Pulmonary artery endothelial cell (primary cell): ENCODE results near the gene MAP2K7. TPM values are rescaled to one million over a fixed set of nuclear protein-coding genes. Genes with fewer than 3 reads are reported as not detected.
A peak's percentile ranks its signal among the peaks of the same experiment; 100 is the strongest.
"Not testable (repeated sequence)": the region's sequence is repeated elsewhere in the genome, so short reads cannot be mapped to it uniquely, and the experiment has no call there.

ENCODE experiments used
- DNase-seq: peaks from one replicate; pipeline ENCODE4 v3.0.0-alpha.2; 2011; ENCODE audit warnings: low read depth, low spot score
- total RNA-seq: library from RNA; depleted of rRNA; stranded (reverse); fragments of >200 nt; gene quantifications from 2 replicates; pipeline ENCODE4 v1.2.3, GENCODE V29; 2014

MAP2K7 gene
- total RNA-seq, 1 donor from 2014 or later: 8.8 TPM

DNA sequence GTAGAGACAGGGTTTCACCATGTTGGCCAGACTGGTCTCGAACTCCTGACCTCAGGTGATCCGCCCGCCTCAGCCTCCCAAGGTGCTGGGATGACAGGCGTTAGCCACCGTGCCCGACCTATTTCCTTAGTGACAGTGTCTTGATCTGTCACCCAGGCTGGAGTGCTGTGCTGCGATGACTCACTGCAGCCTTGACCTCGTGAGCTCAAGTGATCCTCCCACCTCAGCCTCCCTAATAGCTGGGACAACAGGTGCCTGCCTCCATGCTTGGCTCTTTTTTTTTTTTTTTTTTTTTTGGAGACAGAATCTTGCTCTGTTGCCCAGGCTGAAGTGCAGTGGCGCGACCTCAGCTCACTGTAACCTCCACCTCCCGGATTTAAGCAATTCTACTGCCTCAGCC is 26.4 kb downstream of the MAP2K7 start:
- DNase-seq: not testable (repeated sequence)

GRCh38 chr19:7930765-7931164 is 27.1 kb downstream of the MAP2K7 start:
- no peak for DNase-seq

- DNase-seq: no peak
These were observed 27.8 kb downstream of the MAP2K7 start for GRCh38 chr19:7931221-7932061.

DNA sequence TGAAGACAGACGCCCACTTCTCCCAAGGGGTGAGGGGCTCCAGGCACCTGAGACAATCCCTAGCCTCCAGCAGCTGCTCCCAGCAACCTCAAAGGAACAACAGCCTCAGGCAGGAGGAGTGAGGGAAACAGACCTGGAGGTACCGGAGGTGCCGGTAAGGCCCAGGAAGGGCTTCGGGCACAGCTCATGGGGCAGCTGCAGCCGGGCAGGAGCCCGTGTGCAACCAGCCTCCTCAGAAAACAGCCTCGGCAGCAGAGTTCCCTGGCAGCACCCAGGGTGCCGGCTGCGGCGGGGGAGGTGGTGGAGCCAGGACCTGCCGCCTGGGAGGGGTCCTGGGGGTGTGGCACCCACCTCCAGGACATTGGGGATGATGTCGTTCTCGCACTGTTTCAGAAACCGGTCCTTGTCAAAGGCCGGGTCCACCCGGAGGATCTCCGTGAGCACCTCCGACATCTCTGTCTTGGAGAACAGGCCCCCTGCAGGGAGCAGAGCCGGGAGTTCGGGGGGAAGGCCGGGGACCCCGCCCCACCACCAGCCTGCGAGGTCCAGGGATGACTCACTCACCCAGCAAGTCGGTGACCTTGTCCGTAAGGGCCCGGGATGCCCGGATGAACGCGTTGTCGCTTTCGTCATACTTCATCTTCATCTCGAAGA is 28.7 kb downstream of the MAP2K7 start:
- no peak for DNase-seq

- DNase-seq: no peak
These were observed 29.2 kb downstream of the MAP2K7 start for GRCh38 chr19:7932930-7933300.

DNA sequence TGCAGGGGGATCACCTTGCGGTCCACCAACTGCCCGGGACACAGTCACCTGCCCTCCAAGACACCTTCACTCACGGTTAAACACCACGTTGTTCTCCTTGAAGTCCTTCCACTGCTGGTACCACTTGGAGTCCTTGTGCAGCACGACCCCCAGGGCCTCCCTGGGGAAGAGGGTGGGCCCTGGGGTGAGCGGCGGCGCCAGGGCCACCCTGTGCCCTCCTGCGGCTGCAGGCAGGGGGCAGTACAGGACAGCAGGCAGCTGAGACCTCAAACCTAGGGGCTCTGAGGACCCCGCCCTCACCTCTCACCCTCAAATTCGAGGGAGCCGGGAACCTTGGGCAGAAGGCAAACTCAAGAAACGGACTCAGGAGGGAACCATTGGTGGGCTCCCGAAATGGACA is 29.7 kb downstream of the MAP2K7 start:
- no peak for DNase-seq

- no peak for DNase-seq
These were observed 30.4 kb downstream of the MAP2K7 start for GRCh38 chr19:7933828-7934725.

DNA sequence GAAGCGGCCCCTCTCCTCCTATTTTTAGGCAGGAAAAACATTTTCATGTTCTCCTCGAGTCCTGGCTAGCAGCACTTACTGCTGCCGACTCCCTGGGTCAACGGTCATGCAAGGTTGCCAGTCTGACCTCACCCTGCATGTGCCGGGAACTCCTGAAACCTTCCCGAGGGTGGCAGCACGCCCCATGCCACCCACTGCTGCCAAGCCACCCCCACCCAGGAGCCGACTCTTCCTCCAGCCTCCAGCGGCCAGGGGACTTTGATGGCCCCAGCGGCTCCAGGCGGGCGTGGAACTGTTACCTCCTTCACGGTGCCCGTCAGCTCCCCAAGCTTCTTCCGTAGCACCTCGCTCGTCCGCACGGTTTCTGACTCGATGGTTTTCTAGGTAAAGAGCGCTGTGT is 31.1 kb downstream of the MAP2K7 start:
- no peak for DNase-seq

DNA sequence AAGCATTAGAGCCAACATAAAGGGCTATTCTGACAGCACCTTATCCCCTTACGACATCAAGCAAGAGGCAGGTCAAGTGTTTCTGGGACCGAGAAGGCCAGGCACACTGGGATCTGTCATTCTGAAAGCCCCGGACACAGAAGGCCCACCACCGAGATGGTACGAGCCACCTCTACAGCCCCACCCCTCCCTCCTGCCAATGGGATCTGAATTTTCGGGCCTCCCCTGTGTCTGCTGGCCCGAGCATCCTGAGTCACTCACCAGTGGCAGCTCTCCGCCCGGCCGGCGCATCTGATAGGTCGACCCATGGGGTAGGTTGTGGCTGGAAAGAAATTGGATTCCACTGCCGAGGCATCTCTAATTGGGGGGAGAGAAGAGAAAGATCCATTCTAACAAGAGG is 37.2 kb downstream of the MAP2K7 start:
- DNase-seq: no peak

DNA sequence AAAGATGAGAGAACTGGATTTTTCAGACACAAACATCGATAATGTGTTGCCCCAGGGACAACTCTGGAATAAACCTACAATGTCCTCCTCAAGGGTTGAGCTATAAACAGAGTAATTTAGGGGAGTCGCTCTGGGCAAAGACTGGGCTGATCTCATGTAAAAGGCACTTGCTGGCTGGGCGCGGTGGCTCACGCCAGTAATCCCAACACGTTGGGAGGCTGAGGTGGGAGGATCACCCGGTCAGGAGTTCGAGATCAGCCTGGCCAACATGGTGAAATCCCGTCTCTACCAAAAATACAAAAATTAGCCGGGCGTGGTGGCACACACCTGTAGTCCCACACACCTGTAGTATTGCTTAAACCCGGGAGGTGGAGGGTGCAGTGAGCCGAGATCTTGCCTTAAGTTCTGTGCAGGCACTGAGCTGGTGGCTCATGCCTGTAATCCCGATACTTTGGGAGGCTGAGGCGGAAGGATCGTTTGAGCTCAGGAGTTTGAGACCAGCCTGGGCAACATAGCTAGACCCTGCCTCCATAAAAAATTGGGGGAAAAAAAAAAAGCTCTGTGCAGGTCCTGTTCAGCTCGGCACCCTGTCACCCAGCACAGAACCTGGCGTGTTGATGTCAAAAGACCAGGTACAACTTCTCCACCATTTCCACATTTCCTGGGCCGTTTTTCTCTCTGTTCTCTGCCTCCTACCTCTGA is 38.4 kb downstream of the MAP2K7 start:
- DNase-seq: no peak

GRCh38 chr19:7942981-7943443 is 39.3 kb downstream of the MAP2K7 start:
- no peak for DNase-seq

DNA sequence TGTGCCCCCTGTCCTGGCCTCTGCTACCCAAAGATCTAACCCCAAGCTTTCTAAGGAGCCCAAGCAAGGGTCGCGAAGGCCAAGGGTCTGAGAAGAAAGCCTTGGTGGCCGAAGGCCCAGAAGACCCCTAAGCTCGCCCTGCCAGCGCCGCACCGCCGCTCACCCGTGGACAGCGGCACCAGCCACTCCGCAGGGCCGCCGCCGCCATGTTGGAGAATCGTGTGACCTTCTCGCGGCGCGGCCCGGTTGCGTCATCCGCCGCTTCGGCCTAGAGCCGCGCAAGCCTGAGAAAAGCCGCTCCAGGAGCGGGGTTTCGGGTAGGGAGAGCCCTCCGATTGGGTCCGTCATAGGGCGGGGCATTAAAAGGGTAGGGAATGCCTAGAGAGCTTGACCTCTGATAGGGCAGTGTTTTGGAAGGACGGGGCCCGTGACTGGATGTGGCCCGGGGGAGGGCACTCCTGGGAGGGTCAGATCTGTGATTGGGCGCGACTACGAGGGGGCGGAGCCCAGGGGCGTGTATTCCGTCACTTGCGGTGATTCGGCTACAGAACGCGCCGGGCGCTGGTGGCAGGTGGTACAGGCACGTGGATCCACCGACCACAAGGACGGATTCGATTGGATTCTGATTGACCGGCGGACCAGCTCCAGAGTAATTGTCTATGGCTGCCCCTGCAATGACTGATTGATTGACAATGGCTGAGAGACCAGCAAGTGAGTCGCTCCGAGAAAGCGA is 39.9 kb downstream of the MAP2K7 start, which contains the start of gene TIMM44:
TSS of gene TIMM44 (minus strand) at position 223 of the 733 bp plus-strand sequence. CDS start at position 208, 15 bp downstream.
- DNase-seq: peak; percentile 98

DNA sequence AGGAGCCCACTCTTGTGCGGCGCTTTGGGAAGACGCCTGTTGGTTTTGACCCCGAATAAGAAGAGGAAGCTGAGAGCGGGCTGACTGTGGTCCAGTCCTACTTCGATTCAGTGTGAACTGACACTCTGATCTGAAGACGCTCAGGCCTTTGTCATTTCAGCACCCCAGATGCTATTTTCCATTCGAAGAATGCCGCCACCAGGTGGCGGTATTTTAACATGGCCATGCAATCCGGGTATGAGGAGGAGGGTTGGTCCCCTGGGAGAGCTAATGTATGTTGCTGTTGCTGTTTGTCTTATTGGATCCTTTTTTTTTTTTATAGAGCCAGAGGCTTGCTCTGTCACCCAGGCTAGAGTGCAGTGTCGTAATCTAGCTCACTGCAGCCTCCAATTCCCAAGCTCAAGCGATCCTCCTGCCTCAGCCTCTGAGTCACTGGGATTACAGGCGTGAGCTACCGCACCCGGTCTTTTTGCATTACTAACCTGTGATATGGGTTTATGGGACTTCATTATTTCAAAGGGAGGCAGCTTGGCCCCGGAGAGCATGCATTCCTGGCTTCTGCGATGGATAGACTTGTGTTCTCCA is 40.6 kb downstream of the MAP2K7 start:
- DNase-seq: peak; percentile 55

- DNase-seq: no peak
These were observed 44.3 kb downstream of the MAP2K7 start for GRCh38 chr19:7947939-7948338.

GRCh38 chr19:7953060-7953459 is 49.4 kb downstream of the MAP2K7 start:
- DNase-seq: no peak

DNA sequence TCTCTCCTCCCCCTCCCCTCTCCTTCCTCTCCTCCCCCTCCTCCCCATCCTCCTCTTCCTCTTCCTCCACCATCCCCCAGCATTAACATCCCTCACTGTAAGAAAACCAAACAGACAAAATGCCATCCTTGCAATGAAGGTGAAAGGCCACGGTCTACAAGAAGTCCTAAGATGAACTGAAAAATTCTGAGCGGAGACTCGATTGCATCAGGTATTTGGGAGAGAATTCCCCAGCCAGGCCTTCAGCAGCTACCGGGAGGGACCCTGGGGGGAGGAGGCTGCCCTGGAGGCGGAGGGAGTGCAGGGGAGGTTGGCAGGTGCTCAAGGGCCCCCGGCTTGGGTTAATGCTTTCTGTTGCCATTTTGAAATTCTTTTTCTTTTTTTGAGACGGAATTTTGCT is 49.9 kb downstream of the MAP2K7 start:
- DNase-seq: no peak

- no peak for DNase-seq
These were observed 52.0 kb downstream of the MAP2K7 start for GRCh38 chr19:7955696-7956095.

GRCh38 chr19:7959211-7959610 is 55.5 kb downstream of the MAP2K7 start:
- no peak for DNase-seq

- DNase-seq: not testable (repeated sequence)
These were observed 57.4 kb downstream of the MAP2K7 start for GRCh38 chr19:7961082-7961481.
